CD4-positive, alpha-beta T cell treated with Interleukin-15 for 4 hours (primary cell): ENCODE data around the gene SIGLEC7.

Experiments
- DNase-seq: peaks from one replicate; pipeline ENCODE4 v3.0.0-alpha.2; 2020; ENCODE audit warnings: low spot score

The SIGLEC7 gene

DNA sequence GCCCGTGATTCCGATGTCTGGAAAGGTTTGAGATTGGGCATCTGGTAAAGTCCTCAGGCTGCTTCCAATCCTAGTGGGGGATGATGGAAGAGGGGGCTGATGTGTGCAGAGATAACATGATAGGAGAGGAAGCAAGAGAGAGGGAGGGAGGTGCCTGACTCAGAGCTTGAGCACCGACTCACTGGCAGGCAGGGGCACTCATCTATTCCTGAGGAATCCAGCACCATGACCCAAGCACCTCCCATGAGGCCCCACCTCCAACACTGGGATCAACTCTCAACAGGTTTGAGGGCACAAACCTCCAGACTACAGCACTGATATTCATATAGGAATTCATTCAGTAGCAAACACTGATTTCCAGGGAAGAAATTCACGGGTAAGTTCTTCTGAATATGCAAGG, 23.0 kb upstream of the SIGLEC7 start:
- no peak for DNase-seq

DNA sequence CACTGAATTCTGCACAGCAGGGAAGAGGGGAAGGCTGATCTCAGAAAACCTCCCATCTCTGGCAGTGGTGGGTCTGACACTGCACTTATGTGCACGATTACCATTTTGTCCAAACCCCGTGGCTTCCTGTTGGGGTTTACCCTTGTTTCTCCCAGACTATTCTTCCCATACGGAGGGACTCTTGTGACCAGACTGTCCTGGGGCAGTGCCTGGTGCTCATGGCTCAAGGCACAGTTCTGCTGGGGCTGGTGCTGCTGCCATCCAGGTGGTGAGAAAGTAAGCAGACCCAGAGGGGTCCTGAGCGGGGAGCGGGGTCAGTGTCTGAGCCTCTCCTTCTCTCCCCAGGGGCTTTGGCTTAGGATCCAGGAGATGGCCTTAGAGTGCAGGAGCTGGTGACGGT, 22.5 kb upstream of the SIGLEC7 start:
- DNase-seq = no peak

DNA sequence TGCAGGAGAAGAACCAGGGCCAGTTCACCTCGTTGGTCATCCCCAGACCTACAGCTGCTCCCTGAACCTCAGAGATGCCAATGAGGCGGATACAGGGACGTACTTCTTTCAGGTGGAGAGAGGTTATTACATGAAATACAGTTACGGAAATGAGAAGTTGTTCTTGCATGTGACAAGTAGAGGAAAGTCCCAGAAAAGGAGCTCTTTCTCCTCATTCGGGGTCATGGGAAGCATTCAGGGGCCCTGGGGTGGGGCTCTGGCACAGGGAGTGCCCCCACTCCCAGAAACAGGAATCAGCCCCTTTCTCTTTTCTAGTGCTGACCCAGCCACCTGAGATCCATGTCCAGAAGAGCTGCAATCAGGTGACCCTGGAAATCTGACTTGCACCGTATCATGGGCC, 21.9 kb upstream of the SIGLEC7 start:
- DNase-seq = no peak

DNA sequence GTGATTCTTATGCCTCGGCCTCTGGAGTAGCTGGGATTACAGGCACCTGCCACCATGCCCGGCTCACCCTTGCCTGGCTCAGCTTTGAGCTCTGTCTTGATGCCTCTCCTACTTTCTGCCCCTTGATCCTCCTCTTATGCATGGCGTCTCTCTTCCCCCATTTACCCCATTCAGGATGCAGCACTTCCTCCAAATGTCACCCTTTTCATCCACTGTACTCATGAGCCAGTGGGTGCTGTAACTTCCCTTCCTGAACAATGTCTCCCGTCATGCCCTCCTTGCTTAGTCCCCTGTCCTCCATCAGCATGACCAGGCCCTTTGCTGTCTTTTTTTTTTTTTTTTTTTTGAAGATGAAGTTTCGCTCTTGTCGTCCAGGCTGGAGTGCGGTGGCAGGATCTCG, 20.8 kb upstream of the SIGLEC7 start:
- no peak for DNase-seq

DNA sequence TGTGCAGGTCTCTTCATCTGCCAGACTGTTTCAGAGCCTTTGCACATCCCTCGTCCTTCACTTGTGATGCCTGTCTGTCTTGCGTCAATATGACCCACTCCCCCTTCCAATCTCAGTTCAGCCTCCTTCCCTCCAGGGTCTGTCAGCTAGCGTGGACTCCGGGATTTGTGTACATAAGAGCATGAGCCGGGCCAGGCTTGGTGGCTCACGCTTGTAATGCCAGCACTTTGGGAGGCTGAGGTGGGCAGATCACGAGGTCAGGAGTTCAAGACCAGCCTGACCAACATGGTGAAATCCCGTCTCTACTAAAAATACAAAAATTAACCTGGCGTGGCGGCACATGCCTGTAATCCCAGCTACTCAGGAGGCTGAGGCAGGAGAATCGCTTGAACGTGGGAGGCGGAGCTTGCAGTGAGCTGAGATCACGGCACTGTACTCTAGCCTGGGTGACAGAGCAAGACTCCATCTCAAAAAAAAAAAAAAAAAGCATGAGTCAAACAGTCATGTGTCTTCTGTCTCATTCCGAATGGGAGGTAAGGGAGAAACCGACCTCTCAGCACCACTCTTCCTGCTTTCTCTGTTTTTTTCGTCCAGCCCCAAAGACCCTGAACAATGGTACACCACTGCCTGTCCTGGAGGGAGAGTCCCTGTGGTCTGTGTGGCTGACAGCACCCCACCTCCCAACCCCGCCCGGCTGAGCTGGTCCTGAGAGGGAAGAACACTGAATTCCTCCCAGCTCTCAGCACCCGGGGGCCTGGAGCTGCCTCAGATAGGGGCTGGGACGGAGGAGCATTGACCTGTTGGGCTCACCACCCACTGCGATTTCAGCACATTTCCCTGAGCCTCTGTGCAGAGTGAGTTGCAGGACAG, 19.8 kb upstream of the SIGLEC7 start:
- DNase-seq = no peak

DNA sequence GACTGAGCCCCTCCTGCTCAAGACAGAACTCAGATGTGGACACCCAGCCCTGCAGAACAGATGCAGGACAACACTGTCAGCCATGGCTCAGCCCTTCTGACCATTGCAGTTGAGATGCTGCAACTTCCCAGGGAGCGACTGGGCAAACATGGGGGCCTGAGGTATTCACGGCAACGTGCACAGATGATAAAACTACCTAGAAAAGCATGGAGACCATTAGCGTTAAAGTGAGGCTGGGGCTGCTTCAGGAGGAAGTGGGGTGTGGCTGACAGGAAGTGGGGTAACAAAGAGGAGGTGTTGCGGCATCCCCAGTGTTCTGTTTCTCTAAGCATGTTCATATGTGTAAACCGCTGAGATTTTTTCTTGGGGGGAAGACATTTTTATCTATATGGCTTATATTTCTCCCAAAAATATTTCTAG, 18.7 kb upstream of the SIGLEC7 start:
- peak; percentile 62 for DNase-seq

DNA sequence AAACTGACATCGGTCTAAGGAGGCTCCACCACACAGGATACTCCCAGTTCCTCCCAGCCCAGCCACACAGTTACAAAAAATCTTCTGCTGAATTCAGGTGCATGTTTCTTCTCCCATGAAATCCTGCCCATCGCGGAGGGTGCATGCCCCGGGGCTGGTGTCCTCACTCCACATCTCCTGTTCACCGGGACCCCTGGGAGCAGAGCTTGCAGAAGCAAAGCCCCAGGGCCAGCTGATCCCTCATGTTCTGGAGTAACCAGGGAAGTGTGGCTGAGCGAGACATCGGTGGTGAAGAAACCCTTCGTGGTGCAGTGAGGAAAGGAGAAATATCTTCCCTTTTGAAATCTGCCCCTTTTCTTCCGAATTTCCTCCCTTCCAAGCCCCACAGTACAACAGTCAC, 18.3 kb upstream of the SIGLEC7 start:
- DNase-seq = no peak

DNA sequence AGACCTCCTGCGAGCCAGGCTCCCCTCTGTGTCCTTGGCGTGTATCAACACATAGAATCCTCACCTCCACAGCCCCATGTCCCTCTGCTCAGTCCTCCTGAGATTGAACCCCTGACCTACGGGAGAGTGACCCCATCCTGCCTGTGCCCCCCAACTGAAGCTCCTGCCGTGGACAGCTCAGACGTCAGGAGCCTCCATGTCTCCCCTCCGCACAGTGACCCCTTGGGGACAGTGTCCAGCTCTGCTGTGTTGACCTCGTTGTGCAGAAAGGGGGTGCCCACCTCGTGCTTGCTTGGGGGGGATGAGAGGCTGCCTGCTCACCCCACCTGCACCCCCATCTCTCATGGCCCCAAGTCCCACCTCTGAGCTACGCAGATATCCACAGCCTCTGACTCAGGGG, 17.9 kb upstream of the SIGLEC7 start:
- DNase-seq = no peak

DNA sequence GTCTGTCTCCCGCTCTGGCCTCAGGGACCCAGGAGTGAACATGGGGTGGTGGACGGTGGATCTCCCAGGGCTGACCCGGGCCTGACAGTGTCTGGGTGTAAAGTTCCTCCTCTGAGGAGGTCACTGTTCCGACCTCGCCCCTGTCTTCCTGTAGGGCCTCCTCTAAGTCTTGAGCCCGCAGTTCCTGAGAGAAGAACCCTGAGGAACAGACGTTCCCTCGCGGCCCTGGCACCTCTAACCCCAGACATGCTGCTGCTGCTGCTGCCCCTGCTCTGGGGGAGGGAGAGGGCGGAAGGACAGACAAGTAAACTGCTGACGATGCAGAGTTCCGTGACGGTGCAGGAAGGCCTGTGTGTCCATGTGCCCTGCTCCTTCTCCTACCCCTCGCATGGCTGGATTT, 17.4 kb upstream of the SIGLEC7 start, which contains the start of gene SIGLEC9:
Gene SIGLEC9, plus strand, starts transcription at position 178 of the 400 bp plus-strand sequence. Its CDS starts 69 bp downstream, at position 247.
- DNase-seq = no peak

DNA sequence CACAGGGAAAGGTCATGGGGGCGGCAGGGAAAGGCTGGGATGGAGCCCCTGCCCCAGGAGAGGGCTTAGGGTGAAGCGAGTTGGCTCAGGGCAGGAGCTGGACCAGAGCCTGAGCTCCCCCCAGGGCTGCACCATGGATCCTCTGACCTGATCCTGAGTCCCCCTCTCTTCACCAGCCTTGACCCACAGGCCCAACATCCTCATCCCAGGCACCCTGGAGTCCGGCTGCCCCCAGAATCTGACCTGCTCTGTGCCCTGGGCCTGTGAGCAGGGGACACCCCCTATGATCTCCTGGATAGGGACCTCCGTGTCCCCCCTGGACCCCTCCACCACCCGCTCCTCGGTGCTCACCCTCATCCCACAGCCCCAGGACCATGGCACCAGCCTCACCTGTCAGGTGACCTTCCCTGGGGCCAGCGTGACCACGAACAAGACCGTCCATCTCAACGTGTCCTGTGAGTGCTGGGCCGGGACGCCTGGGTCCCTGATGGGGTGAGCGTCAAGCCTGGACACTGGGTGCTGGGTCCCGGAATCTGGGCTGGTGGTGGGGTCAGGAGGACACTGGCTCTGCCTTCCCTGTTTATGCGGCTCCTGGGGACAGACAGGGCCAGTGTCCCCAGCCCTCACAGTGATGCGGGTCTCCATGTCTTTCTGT, 16.6 kb upstream of the SIGLEC7 start:
- no peak for DNase-seq

DNA sequence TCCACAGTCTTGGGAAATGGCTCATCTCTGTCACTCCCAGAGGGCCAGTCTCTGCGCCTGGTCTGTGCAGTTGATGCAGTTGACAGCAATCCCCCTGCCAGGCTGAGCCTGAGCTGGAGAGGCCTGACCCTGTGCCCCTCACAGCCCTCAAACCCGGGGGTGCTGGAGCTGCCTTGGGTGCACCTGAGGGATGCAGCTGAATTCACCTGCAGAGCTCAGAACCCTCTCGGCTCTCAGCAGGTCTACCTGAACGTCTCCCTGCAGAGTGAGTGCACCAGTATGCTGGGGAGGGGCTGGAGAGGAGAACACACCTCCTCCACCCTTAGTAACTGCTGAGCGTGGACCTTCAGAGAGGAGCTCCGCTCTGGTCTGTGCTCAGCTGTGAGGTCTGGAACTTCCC, 15.1 kb upstream of the SIGLEC7 start:
- no peak for DNase-seq

DNA sequence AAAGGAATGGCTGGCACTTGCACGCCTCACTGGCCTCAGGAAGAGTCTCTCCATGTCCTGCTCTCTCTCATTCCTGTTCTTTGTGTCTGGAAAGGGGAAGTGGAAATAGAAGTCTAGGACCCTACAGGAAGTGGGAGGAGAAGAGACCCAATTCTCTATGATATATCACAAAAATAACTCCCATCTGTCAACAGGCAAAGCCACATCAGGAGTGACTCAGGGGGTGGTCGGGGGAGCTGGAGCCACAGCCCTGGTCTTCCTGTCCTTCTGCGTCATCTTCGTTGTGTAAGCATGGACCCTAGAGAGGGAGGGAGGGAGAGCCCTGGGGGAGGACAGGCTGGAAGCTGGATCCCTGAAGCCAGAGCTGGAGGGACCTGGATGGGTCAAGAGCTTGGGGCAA, 14.3 kb upstream of the SIGLEC7 start:
- DNase-seq = peak; percentile 31

DNA sequence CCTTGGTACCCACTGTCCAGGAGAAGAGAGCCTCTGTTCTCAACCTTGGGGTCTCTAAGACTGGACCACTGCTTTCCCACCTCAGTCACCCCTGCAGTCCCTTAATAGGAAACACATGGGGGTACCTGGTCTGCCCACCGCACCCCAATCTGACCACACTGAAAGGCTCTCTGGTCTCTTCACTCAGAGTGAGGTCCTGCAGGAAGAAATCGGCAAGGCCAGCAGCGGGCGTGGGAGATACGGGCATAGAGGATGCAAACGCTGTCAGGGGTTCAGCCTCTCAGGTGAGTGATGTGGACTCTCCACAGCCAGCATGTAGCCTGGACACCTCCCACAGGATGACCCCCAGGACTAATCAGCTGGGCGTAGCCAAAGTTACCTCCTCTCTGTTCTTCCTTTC, 13.9 kb upstream of the SIGLEC7 start:
- no peak for DNase-seq

DNA sequence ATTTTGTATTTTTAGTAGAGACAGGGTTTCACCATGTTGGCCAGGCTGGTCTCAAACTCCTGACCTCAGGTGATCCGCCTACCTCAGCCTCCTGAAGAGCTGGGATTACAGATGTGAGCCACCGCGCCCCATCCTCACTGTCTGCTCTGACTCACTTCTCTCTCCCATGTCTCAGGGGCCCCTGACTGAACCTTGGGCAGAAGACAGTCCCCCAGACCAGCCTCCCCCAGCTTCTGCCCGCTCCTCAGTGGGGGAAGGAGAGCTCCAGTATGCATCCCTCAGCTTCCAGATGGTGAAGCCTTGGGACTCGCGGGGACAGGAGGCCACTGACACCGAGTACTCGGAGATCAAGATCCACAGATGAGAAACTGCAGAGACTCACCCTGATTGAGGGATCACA, 12.4 kb upstream of the SIGLEC7 start:
- no peak for DNase-seq

DNA sequence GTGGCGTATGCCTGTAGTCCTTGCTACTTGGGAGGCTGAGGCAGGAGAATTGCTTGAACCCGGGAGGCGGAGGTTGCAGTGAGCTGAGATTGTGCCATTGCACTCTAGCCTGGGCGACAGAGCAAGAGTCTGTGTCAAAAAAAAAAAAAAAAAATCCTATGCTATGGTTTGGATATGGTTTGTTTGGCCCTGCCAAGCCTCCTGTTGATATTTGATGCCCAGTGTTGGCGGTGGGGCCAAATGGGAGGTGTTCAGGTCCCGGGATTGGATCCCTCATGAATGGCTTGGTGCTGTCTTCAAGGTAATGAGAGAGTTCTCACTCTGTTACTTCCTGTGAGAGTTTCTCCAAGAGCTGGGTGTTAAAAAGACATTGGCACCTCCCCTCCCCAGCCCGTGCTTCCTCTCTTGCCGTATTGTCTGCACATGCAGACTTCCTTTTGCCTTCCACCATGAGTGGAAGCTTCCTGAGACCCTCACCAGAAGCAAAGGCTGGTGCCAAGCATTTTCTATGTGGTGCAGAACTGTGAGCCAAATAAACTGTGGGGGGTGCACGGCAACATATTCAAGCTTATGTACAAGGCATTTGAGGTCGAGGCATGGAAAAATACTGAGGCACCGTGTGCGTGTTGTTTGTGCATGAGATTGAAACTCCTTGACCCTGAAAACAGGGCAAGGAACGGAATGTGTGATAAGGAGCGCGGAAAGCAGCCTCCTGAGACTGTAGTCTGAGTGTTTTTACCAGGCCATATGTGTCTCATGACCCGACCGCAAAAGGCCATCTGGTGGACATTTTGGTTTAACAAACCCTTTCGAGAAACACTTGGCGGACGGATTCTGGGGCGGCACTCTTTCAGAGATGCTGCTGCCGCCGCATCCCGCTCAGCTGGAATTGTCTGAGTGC, 10.1 kb upstream of the SIGLEC7 start:
- DNase-seq = peak; percentile 44

DNA sequence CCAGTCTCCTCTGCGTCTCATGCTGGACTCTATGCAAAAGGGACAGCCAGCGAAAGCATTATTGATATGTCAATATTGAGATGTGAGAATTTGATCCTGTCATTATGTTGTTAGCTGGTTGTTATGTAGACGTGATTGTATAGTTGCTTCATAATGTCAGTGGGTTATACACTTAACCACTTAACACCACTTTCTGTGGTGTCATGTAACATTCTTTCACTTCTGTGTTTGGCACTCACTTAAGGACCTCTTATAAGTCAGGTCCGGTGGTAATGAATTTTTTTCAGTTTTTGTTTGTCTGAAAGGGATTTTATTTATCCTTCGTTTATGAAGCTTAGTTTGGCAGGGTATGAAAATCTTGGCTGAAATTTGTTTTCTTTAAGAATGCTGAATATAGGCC, 7.1 kb upstream of the SIGLEC7 start:
- no peak for DNase-seq

DNA sequence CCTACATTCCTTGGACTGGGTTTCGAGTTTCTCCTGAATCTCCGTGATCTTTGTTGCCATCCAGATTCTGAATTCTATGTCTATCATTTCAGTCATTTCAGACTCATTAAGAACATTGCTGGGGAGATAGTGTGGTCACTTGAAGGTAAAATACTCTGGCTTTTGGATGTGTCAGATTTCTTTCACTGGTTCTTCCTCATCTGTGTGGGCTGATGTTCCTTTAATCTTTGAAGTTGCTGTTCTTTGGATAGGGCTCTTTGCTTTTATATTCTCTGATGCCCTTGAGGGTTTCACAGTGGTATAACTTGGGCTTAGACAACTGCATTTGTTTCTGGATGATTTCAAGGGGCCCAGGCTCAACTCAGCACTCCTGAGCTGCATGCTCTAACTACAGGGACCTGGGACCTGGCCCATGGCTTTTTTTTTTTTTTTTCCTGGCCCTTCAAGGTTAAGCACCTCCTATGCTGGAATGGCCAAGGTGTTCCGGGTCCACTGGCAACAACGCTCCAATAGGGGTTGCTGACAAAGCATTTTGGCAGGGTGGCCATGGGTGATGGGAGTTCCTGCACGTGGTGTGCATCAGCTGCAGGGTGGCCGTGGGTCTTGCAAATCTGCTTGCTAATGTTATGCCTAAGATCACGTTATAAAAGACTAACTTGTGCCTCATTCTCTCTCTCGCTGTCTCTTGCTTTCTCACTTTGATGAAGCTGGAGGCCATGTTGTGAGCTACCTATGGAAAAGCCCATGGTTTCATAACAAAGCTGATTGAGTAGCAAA, 5.9 kb upstream of the SIGLEC7 start:
- DNase-seq = no peak

DNA sequence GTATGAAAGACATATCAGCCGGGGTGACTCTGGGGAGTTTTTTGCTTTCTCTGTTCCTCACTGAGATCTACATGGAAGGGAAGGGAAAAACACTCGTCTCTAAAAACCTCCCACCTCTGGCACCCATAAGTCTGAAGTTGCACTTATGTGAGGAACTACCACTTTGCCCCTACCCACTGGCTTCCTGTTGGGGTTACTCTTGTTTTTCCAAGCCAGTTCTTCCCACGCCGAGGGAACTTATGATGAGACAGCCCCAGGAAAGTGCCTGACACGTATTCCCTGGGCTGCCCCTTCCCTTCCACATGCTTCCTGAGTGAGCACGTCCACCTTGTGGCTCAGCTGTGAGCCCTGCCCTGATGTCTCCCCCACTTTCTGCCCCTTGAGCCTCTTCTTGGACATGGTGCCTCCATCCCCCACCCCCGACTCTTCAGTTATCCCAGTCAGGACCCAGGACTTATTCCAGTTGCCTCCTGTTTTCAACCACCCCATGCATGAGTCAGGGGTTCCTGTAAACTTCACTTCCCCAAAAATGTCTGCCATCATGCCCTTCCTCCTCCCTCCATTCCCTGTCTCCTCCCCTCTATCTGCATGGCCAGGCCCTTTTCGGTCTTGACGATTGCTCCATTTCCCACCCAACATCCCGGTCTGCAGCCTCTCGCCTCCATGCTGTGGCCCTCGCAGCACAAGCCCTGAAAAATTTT, 5.1 kb upstream of the SIGLEC7 start:
- no peak for DNase-seq

DNA sequence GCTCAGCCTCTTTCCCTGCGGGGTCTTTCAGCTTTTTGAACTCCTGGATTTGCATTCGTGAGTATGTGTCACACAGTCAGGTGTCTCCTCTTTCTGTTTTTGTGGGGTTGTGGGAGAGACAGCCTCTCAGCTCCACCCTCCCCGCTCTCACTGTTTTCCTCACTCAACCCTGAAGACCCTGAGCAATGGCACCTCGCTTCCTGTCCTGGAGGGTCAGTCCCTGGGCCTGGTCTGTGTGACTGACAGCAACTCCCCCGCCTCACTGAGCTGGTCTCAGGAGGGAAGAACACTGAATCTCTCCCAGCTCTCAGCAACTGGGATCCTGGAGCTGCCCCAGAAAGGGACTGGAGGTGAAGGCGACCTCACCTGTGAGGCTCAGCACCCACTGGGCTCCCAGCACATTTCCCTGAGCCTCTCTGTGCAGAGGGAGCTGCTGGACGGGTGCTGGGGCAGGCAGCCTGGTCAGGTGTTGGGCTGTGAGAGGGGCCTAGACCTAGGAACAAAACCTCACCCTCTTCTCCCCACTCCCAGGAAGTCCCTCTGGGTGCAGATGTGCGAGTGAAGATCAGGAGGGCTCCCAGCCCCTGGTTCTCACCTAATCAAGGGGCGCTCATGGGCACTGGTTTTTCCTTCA, 4.2 kb upstream of the SIGLEC7 start:
- no peak for DNase-seq

DNA sequence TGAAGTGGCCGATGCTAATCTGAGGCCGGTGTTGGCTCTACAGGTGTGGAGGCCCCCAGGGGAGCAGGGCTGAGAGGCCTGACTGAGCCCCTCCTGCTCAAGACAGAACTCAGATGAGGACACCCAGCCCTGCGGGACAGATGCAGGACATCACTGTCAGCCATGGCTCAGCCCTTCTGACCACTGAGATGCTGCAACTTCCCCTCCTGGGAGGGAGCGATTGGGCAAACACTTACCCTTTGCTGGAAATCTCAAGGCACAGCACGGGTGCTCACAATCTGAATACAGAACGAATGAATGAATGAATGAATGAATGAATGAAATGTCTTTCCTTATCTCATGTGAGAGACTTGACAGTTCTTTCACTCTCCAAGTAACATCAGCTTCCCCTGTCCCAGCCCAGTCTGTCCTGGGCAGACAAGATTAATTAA, 3.5 kb upstream of the SIGLEC7 start:
- DNase-seq = no peak
